SK-N-SH treated with all-trans-retinoic acid at 6 μM for 48 hours (cell line): Measurements from ENCODE around the gene DUSP2.

Experiments
- ATAC-seq: fragments of 200-7000 bp; cut with Tn5 transposase; 3 replicates; pipeline ENCODE4 v1.9.1; 2020; ENCODE audit warnings: mild to moderate bottlenecking, moderate library complexity
- BACH2 ChIP-seq: fragments of 250-450 bp; sonication (Bioruptor Pico); IDR thresholded peaks from 2 replicates; pipeline ENCODE4 v1.9.0; 2021; ENCODE audit warnings: mild to moderate bottlenecking, borderline replicate concordance
- CSDC2 ChIP-seq: fragments of 250-450 bp; sonication (Bioruptor Pico); IDR thresholded peaks from 2 replicates; pipeline ENCODE4 v1.5.0; 2020; ENCODE audit warnings: mild to moderate bottlenecking, moderate library complexity
- ESRRG ChIP-seq: fragments of 250-450 bp; sonication (Bioruptor Pico); IDR thresholded peaks from 2 replicates; pipeline ENCODE4 v1.6.1; 2021; ENCODE audit warnings: mild to moderate bottlenecking
- GLIS3 ChIP-seq: fragments of 250-450 bp; sonication (Bioruptor Pico); IDR thresholded peaks from 2 replicates; pipeline ENCODE4 v1.5.0; 2020; ENCODE audit warnings: mild to moderate bottlenecking, moderate library complexity
- ISL1 ChIP-seq: fragments of 250-450 bp; sonication (Bioruptor Pico); IDR thresholded peaks from 2 replicates; pipeline ENCODE4 v2.1.2; 2022; ENCODE audit warnings: mild to moderate bottlenecking, moderate library complexity
- OSR1 ChIP-seq: fragments of 250-450 bp; sonication (Bioruptor Pico); IDR thresholded peaks from 2 replicates; pipeline ENCODE4 v1.8.0; 2022; ENCODE audit warnings: moderate library complexity, mild to moderate bottlenecking, inconsistent platforms
- PPARA ChIP-seq: fragments of 250-450 bp; sonication (Bioruptor Pico); IDR thresholded peaks from 2 replicates; pipeline ENCODE4 v1.5.0; 2020; ENCODE audit warnings: mild to moderate bottlenecking, borderline replicate concordance
- RARB ChIP-seq: fragments of 250-450 bp; sonication (Bioruptor Pico); IDR thresholded peaks from 2 replicates; pipeline ENCODE4 v1.8.0; 2021; ENCODE audit warnings: mild to moderate bottlenecking, moderate library complexity
- SNAI2 ChIP-seq: fragments of 250-450 bp; sonication (Bioruptor Pico); IDR thresholded peaks from 2 replicates; pipeline ENCODE4 v1.5.0; 2020; ENCODE audit warnings: mild to moderate bottlenecking, moderate library complexity
- TCF4 ChIP-seq: fragments of 250-450 bp; sonication (Bioruptor Pico); IDR thresholded peaks from 2 replicates; pipeline ENCODE4 v1.8.0; 2021; ENCODE audit warnings: mild to moderate bottlenecking, moderate library complexity, borderline replicate concordance
- TOX ChIP-seq: fragments of 250-450 bp; sonication (Bioruptor Pico); IDR thresholded peaks from 2 replicates; pipeline ENCODE4 v1.8.0; 2021; ENCODE audit warnings: mild to moderate bottlenecking, moderate library complexity, borderline replicate concordance
- ZC3H10 ChIP-seq: fragments of 250-450 bp; sonication (Bioruptor Pico); IDR thresholded peaks from 2 replicates; pipeline ENCODE4 v1.5.1; 2021; ENCODE audit warnings: mild to moderate bottlenecking, moderate library complexity
- ZFP3 ChIP-seq: fragments of 250-450 bp; sonication (Bioruptor Pico); IDR thresholded peaks from 2 replicates; pipeline ENCODE4 v1.5.0; 2020; ENCODE audit warnings: mild to moderate bottlenecking, moderate library complexity
- ZFP30 ChIP-seq: fragments of 450-650 bp; formaldehyde crosslinking; IDR thresholded peaks from 2 replicates; pipeline ENCODE4 v1.5.0; 2022; ENCODE audit warnings: mild to moderate bottlenecking, moderate library complexity
- ZNF70 ChIP-seq: fragments of 450-650 bp; formaldehyde crosslinking; IDR thresholded peaks from 2 replicates; pipeline ENCODE4 v1.5.0; 2020; ENCODE audit warnings: mild to moderate bottlenecking, moderate library complexity
- ZNF8 ChIP-seq: fragments of 450-650 bp; formaldehyde crosslinking; IDR thresholded peaks from 2 replicates; pipeline ENCODE4 v1.5.0; 2020; ENCODE audit warnings: mild to moderate bottlenecking, moderate library complexity
- TF ChIP-seq, protein P1 (sequence below): fragments of 250-450 bp; sonication (Bioruptor Pico); IDR thresholded peaks from 2 replicates; pipeline ENCODE4 v1.8.0; 2021; ENCODE audit warnings: low read depth, mild to moderate bottlenecking, moderate library complexity, borderline replicate concordance
- TF ChIP-seq, protein P2 (sequence below): fragments of 250-450 bp; sonication (Bioruptor Pico); IDR thresholded peaks from 2 replicates; pipeline ENCODE4 v1.5.1; 2021; ENCODE audit warnings: mild to moderate bottlenecking, moderate library complexity
- TF ChIP-seq, protein P3 (sequence below): fragments of 250-450 bp; sonication (Bioruptor Pico); IDR thresholded peaks from 2 replicates; pipeline ENCODE4 v1.8.0; 2020; ENCODE audit warnings: mild to moderate bottlenecking, moderate library complexity, borderline replicate concordance
- TF ChIP-seq, protein P4 (sequence below): fragments of 250-450 bp; sonication (Bioruptor Pico); IDR thresholded peaks from 2 replicates; pipeline ENCODE4 v1.5.0; 2020; ENCODE audit warnings: mild to moderate bottlenecking, moderate library complexity
- TF ChIP-seq, protein P5 (sequence below): fragments of 250-450 bp; sonication (Bioruptor Pico); IDR thresholded peaks from 2 replicates; pipeline ENCODE4 v1.5.1; 2020; ENCODE audit warnings: low read depth, mild to moderate bottlenecking, moderate library complexity

Gene DUSP2

DNA sequence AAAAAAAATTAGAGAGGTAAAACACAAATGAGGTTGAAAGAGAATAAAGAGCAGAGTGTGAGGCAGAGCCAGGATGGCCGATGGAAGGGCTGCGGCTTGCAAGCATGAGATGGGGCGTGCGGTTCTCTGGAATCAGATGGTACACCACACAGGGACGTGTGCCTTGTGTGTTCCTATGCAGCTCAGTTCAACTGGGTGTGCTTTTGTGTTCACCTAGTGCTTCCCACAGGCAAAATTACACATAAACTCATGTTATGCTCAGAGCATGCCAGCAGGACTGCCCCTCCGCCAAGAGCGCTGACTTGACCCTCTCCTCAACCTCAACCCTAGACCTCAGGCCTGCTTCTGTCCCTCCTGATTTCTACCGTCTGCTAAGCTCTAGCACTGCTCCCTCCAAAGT, 38.9 kb upstream of the DUSP2 start (continued):
- TF ChIP-seq, protein P1, sequence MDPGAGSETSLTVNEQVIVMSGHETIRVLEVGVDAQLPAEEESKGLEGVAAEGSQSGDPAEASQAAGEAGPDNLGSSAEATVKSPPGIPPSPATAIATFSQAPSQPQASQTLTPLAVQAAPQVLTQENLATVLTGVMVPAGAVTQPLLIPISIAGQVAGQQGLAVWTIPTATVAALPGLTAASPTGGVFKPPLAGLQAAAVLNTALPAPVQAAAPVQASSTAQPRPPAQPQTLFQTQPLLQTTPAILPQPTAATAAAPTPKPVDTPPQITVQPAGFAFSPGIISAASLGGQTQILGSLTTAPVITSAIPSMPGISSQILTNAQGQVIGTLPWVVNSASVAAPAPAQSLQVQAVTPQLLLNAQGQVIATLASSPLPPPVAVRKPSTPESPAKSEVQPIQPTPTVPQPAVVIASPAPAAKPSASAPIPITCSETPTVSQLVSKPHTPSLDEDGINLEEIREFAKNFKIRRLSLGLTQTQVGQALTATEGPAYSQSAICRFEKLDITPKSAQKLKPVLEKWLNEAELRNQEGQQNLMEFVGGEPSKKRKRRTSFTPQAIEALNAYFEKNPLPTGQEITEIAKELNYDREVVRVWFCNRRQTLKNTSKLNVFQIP (CRISPR knock-in tag): no peak
- TF ChIP-seq, protein P2, sequence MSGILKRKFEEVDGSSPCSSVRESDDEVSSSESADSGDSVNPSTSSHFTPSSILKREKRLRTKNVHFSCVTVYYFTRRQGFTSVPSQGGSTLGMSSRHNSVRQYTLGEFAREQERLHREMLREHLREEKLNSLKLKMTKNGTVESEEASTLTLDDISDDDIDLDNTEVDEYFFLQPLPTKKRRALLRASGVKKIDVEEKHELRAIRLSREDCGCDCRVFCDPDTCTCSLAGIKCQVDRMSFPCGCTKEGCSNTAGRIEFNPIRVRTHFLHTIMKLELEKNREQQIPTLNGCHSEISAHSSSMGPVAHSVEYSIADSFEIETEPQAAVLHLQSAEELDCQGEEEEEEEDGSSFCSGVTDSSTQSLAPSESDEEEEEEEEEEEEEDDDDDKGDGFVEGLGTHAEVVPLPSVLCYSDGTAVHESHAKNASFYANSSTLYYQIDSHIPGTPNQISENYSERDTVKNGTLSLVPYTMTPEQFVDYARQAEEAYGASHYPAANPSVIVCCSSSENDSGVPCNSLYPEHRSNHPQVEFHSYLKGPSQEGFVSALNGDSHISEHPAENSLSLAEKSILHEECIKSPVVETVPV (CRISPR knock-in tag): no peak
- no peak for TF ChIP-seq OSR1 (CRISPR knock-in tag)
- TF ChIP-seq, protein P3, sequence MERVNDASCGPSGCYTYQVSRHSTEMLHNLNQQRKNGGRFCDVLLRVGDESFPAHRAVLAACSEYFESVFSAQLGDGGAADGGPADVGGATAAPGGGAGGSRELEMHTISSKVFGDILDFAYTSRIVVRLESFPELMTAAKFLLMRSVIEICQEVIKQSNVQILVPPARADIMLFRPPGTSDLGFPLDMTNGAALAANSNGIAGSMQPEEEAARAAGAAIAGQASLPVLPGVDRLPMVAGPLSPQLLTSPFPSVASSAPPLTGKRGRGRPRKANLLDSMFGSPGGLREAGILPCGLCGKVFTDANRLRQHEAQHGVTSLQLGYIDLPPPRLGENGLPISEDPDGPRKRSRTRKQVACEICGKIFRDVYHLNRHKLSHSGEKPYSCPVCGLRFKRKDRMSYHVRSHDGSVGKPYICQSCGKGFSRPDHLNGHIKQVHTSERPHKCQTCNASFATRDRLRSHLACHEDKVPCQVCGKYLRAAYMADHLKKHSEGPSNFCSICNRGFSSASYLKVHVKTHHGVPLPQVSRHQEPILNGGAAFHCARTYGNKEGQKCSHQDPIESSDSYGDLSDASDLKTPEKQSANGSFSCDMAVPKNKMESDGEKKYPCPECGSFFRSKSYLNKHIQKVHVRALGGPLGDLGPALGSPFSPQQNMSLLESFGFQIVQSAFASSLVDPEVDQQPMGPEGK (CRISPR knock-in tag): no peak
- TF ChIP-seq ZNF70 (CRISPR knock-in tag): no peak
- TF ChIP-seq ISL1 (CRISPR knock-in tag): no peak
- TF ChIP-seq TOX: no peak
- TF ChIP-seq GLIS3 (CRISPR knock-in tag): no peak

DNA sequence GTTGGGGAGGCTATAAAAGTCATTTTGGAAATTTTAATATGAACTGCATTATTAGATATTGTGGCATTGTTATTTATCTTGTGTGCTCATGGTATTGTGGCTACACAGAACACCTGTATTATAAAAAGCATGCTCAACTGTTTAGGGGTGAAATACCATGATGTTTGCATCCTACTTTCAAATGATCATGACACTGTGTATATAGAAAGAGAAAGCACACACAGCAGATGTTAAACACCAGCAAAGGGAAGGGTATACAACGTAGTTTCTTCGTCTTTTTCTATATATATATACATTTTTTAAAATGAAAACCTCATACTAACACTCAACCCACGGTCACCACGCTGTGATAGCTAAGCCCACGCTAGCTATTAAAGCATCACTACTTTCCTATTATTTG, 36.3 kb upstream of the DUSP2 start:
- ATAC-seq: no peak

DNA sequence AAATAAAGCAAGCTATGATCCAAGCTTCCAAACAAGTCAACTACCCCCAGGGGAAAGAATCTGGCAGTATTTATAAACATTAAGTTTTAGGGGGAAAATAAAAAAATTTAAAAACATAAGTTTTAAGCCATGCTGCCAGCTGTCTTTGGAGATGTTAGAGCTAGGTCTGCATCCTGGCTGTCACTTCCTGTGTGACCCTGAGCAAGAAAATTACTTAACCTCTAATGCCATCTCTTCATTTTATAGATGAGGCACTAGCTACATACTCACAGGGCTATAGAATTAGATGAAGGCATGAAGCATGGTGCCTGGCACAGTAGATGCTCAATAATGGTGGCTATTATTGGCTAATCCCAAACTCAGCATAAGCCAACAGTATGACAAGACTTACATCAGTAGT, 35.3 kb upstream of the DUSP2 start:
- no peak for ATAC-seq
- TF ChIP-seq OSR1 (CRISPR knock-in tag) (no peak), ESRRG (CRISPR knock-in tag) (no peak), TCF4 (CRISPR knock-in tag) (no peak), ZFP3 (CRISPR knock-in tag) (no peak), CSDC2 (CRISPR knock-in tag) (no peak)
- TF ChIP-seq, protein P2 (CRISPR knock-in tag): no peak
- TF ChIP-seq, protein P4, sequence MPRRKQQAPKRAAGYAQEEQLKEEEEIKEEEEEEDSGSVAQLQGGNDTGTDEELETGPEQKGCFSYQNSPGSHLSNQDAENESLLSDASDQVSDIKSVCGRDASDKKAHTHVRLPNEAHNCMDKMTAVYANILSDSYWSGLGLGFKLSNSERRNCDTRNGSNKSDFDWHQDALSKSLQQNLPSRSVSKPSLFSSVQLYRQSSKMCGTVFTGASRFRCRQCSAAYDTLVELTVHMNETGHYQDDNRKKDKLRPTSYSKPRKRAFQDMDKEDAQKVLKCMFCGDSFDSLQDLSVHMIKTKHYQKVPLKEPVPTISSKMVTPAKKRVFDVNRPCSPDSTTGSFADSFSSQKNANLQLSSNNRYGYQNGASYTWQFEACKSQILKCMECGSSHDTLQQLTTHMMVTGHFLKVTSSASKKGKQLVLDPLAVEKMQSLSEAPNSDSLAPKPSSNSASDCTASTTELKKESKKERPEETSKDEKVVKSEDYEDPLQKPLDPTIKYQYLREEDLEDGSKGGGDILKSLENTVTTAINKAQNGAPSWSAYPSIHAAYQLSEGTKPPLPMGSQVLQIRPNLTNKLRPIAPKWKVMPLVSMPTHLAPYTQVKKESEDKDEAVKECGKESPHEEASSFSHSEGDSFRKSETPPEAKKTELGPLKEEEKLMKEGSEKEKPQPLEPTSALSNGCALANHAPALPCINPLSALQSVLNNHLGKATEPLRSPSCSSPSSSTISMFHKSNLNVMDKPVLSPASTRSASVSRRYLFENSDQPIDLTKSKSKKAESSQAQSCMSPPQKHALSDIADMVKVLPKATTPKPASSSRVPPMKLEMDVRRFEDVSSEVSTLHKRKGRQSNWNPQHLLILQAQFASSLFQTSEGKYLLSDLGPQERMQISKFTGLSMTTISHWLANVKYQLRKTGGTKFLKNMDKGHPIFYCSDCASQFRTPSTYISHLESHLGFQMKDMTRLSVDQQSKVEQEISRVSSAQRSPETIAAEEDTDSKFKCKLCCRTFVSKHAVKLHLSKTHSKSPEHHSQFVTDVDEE: no peak
- TF ChIP-seq, protein P5, sequence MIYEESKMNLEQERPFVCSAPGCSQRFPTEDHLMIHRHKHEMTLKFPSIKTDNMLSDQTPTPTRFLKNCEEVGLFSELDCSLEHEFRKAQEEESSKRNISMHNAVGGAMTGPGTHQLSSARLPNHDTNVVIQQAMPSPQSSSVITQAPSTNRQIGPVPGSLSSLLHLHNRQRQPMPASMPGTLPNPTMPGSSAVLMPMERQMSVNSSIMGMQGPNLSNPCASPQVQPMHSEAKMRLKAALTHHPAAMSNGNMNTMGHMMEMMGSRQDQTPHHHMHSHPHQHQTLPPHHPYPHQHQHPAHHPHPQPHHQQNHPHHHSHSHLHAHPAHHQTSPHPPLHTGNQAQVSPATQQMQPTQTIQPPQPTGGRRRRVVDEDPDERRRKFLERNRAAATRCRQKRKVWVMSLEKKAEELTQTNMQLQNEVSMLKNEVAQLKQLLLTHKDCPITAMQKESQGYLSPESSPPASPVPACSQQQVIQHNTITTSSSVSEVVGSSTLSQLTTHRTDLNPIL (CRISPR knock-in tag): no peak

More for the DNA sequence above, 36.3 kb upstream of the DUSP2 start:
- no peak for TF ChIP-seq CSDC2 (CRISPR knock-in tag)
- no peak for TF ChIP-seq OSR1 (CRISPR knock-in tag)
- TF ChIP-seq RARB (CRISPR knock-in tag): no peak
- TF ChIP-seq, protein P3 (CRISPR knock-in tag): no peak
- TF ChIP-seq SNAI2 (CRISPR knock-in tag): no peak
- no peak for TF ChIP-seq ZNF70 (CRISPR knock-in tag)
- no peak for TF ChIP-seq ZFP3 (CRISPR knock-in tag)
- TF ChIP-seq BACH2 (CRISPR knock-in tag): no peak
- no peak for TF ChIP-seq ZNF8 (CRISPR knock-in tag)
- no peak for TF ChIP-seq ZFP30
- no peak for TF ChIP-seq TCF4 (CRISPR knock-in tag)
- TF ChIP-seq TOX: no peak
- no peak for TF ChIP-seq GLIS3 (CRISPR knock-in tag)
- no peak for TF ChIP-seq ESRRG (CRISPR knock-in tag)
- TF ChIP-seq, protein P5 (CRISPR knock-in tag): no peak
- TF ChIP-seq ZC3H10: no peak
- TF ChIP-seq, protein P2 (CRISPR knock-in tag): no peak
- TF ChIP-seq PPARA (CRISPR knock-in tag): no peak
- TF ChIP-seq, all 23 proteins: peak for 0
